ENCODE results near the gene HIVEP3. TPM values are rescaled to one million over a fixed set of nuclear protein-coding genes. Genes with fewer than 3 reads are reported as not detected.

The HIVEP3 gene
- total and polyA plus RNA-seq, 8 donors: 1.8 to 65.3 (median 3.8) TPM

- no peaks in the 10 kb centered on the region for H3K9me3 ChIP-seq
- no peak for DNase-seq
- WGBS, 5 donors: 74 to 89% (median 76%) methylated on average over 13 to 14 of the region's 14 CpGs
- intact Hi-C loops (cut with DNase I; ENCODE audit: low total_unique reads): no loop called here
- H3K36me3 ChIP-seq: no peaks in the 10 kb centered on the region
- no peak overlapping the region for H3K27ac ChIP-seq
- H3K4me1 ChIP-seq: no peaks in the 10 kb centered on the region
- H3K27me3 ChIP-seq: no peaks in the 10 kb centered on the region
- no peak for TF ChIP-seq POLR2AphosphoS5 (IDR thresholded peaks at IDR 0.05)
- no peak for TF ChIP-seq EP300 (IDR thresholded peaks at IDR 0.05)
- TF ChIP-seq, protein P1, sequence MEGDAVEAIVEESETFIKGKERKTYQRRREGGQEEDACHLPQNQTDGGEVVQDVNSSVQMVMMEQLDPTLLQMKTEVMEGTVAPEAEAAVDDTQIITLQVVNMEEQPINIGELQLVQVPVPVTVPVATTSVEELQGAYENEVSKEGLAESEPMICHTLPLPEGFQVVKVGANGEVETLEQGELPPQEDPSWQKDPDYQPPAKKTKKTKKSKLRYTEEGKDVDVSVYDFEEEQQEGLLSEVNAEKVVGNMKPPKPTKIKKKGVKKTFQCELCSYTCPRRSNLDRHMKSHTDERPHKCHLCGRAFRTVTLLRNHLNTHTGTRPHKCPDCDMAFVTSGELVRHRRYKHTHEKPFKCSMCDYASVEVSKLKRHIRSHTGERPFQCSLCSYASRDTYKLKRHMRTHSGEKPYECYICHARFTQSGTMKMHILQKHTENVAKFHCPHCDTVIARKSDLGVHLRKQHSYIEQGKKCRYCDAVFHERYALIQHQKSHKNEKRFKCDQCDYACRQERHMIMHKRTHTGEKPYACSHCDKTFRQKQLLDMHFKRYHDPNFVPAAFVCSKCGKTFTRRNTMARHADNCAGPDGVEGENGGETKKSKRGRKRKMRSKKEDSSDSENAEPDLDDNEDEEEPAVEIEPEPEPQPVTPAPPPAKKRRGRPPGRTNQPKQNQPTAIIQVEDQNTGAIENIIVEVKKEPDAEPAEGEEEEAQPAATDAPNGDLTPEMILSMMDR (IDR thresholded peaks at IDR 0.05): no peak
- H3K4me3 ChIP-seq: no peak overlapping the region
Measured at GRCh38 chr1:41632781-41633575, 285.7 kb downstream of the HIVEP3 start.

GRCh38 chr1:41631971-41632370, 286.8 kb downstream of the HIVEP3 start:
- DNase-seq: no peak
- WGBS, 5 donors: 74 to 89% (median 78%) methylated on average over 6 of the region's 6 CpGs
- Histone ChIP-seq H3K27ac (no peak overlapping the region), H3K4me3 (no peak overlapping the region), H3K4me1 (no peaks in the 10 kb centered on the region), H3K36me3 (no peaks in the 10 kb centered on the region), H3K27me3 (no peaks in the 10 kb centered on the region), H3K9me3 (no peaks in the 10 kb centered on the region)
- TF ChIP-seq, protein P1 (IDR thresholded peaks at IDR 0.05): no peak
- TF ChIP-seq POLR2AphosphoS5 (IDR thresholded peaks at IDR 0.05) (no peak), POLR2A (IDR thresholded peaks at IDR 0.05) (no peak), EP300 (IDR thresholded peaks at IDR 0.05) (no peak)
- intact Hi-C loops (cut with DNase I; ENCODE audit: low total_unique reads): no loop called here

- H3K36me3 ChIP-seq: no peaks in the 10 kb centered on the region
- H3K4me3 ChIP-seq: no peak overlapping the region
- H3K9me3 ChIP-seq: no peaks in the 10 kb centered on the region
- no peak for DNase-seq
- H3K27me3 ChIP-seq: no peaks in the 10 kb centered on the region
- 71 to 85% (median 80%) methylated on average over 9 of the region's 9 CpGs for WGBS, 5 donors
- intact Hi-C loops (cut with DNase I; ENCODE audit: low total_unique reads): no loop called here
- no peaks in the 10 kb centered on the region for H3K4me1 ChIP-seq
- no peak overlapping the region for H3K27ac ChIP-seq
- TF ChIP-seq POLR2A (IDR thresholded peaks at IDR 0.05) (no peak), EP300 (IDR thresholded peaks at IDR 0.05) (no peak), POLR2AphosphoS5 (IDR thresholded peaks at IDR 0.05) (no peak)
- TF ChIP-seq, protein P1 (IDR thresholded peaks at IDR 0.05): no peak
Measured at GRCh38 chr1:41631154-41631553, 287.6 kb downstream of the HIVEP3 start.

- Histone ChIP-seq H3K27ac (no peak overlapping the region), H3K4me1 (no peaks in the 10 kb centered on the region), H3K9me3 (no peaks in the 10 kb centered on the region), H3K36me3 (no peaks in the 10 kb centered on the region), H3K4me3 (no peak overlapping the region), H3K27me3 (no peaks in the 10 kb centered on the region)
- intact Hi-C loops (cut with DNase I; ENCODE audit: low total_unique reads): no loop called here
- WGBS, 5 donors: 88 to 91% (median 90%) methylated on average over 9 of the region's 9 CpGs
- no peak for TF ChIP-seq POLR2A (IDR thresholded peaks at IDR 0.05)
- TF ChIP-seq, protein P1 (IDR thresholded peaks at IDR 0.05): no peak
- no peak for TF ChIP-seq POLR2AphosphoS5 (IDR thresholded peaks at IDR 0.05)
- TF ChIP-seq EP300 (IDR thresholded peaks at IDR 0.05): no peak
- DNase-seq: no peak
Measured at GRCh38 chr1:41629571-41629970, 289.2 kb downstream of the HIVEP3 start.
